ENCODE data around the gene SOCS6. TPM values are rescaled to one million over a fixed set of nuclear protein-coding genes. Genes with fewer than 3 reads are reported as not detected.

The SOCS6 gene
- total RNA-seq, 1 donor: 38.7 TPM

GRCh38 chr18:70374154-70374553, 85.3 kb downstream of the SOCS6 start:
- H3K27ac ChIP-seq (ENCODE audit: low read depth, low read length): peak overlapping the region; percentile 78
- no peak overlapping the region for H3K4me3 ChIP-seq (ENCODE audit: insufficient read depth, low read length)
- H3K36me3 ChIP-seq (ENCODE audit: insufficient read depth, low read length): no peaks in the 10 kb centered on the region
- no peaks in the 10 kb centered on the region for H3K79me2 ChIP-seq (ENCODE audit: insufficient read depth, low read length)
- peak overlapping the region; percentile 3 for H2AFZ ChIP-seq (ENCODE audit: low read length)
- no peaks in the 10 kb centered on the region for H3K9me3 ChIP-seq (ENCODE audit: low read depth, low read length)
- no peak for DNase-seq (ENCODE audit: insufficient read length, low spot score, missing footprints)
- no peaks in the 10 kb centered on the region for H3K27me3 ChIP-seq (ENCODE audit: insufficient read depth, low read length)
- H4K20me1 ChIP-seq (ENCODE audit: insufficient read depth, low read length): no peaks in the 10 kb centered on the region
- peaks cover 27% of the 10 kb centered on the region for H3K4me1 ChIP-seq (ENCODE audit: insufficient read depth, low read length)
- no peak for TF ChIP-seq CTCF (IDR thresholded peaks at IDR 0.05; ENCODE audit: extremely low read depth, low read depth, low read length)
- no peak overlapping the region for H3K4me2 ChIP-seq (ENCODE audit: insufficient read depth, low read length)

GRCh38 chr18:70376137-70376913, 87.5 kb downstream of the SOCS6 start:
- Histone ChIP-seq H4K20me1 (ENCODE audit: insufficient read depth, low read length) (no peaks in the 10 kb centered on the region), H2AFZ (ENCODE audit: low read length) (no peak overlapping the region), H3K4me3 (ENCODE audit: insufficient read depth, low read length) (no peak overlapping the region), H3K27me3 (ENCODE audit: insufficient read depth, low read length) (no peaks in the 10 kb centered on the region), H3K4me1 (ENCODE audit: insufficient read depth, low read length) (peaks cover 27% of the 10 kb centered on the region), H3K4me2 (ENCODE audit: insufficient read depth, low read length) (no peak overlapping the region), H3K27ac (ENCODE audit: low read depth, low read length) (no peak overlapping the region), H3K9me3 (ENCODE audit: low read depth, low read length) (no peaks in the 10 kb centered on the region), H3K79me2 (ENCODE audit: insufficient read depth, low read length) (no peaks in the 10 kb centered on the region), H3K36me3 (ENCODE audit: insufficient read depth, low read length) (no peaks in the 10 kb centered on the region)
- no peak for TF ChIP-seq CTCF (IDR thresholded peaks at IDR 0.05; ENCODE audit: extremely low read depth, low read depth, low read length)
- no peak for DNase-seq (ENCODE audit: insufficient read length, low spot score, missing footprints)

- no peak overlapping the region for H3K4me3 ChIP-seq (ENCODE audit: insufficient read depth, low read length)
- peaks cover 27% of the 10 kb centered on the region for H3K4me1 ChIP-seq (ENCODE audit: insufficient read depth, low read length)
- no peak for DNase-seq (ENCODE audit: insufficient read length, low spot score, missing footprints)
- H4K20me1 ChIP-seq (ENCODE audit: insufficient read depth, low read length): no peaks in the 10 kb centered on the region
- H3K79me2 ChIP-seq (ENCODE audit: insufficient read depth, low read length): no peaks in the 10 kb centered on the region
- no peak for TF ChIP-seq CTCF (IDR thresholded peaks at IDR 0.05; ENCODE audit: extremely low read depth, low read depth, low read length)
- no peak overlapping the region for H3K4me2 ChIP-seq (ENCODE audit: insufficient read depth, low read length)
- H3K27me3 ChIP-seq (ENCODE audit: insufficient read depth, low read length): no peaks in the 10 kb centered on the region
- H3K9me3 ChIP-seq (ENCODE audit: low read depth, low read length): no peaks in the 10 kb centered on the region
- no peaks in the 10 kb centered on the region for H3K36me3 ChIP-seq (ENCODE audit: insufficient read depth, low read length)
- H2AFZ ChIP-seq (ENCODE audit: low read length): no peak overlapping the region
- no peak overlapping the region for H3K27ac ChIP-seq (ENCODE audit: low read depth, low read length)
These were observed 88.0 kb downstream of the SOCS6 start for GRCh38 chr18:70376914-70377258.

- DNase-seq (ENCODE audit: insufficient read length, low spot score, missing footprints): no peak
- Histone ChIP-seq H3K4me2 (ENCODE audit: insufficient read depth, low read length) (no peak overlapping the region), H3K27ac (ENCODE audit: low read depth, low read length) (peak overlapping the region; percentile 23), H3K36me3 (ENCODE audit: insufficient read depth, low read length) (no peaks in the 10 kb centered on the region), H2AFZ (ENCODE audit: low read length) (peak overlapping the region; percentile 18), H3K4me1 (ENCODE audit: insufficient read depth, low read length) (peaks cover 23% of the 10 kb centered on the region), H4K20me1 (ENCODE audit: insufficient read depth, low read length) (no peaks in the 10 kb centered on the region), H3K9me3 (ENCODE audit: low read depth, low read length) (no peaks in the 10 kb centered on the region), H3K79me2 (ENCODE audit: insufficient read depth, low read length) (no peaks in the 10 kb centered on the region), H3K27me3 (ENCODE audit: insufficient read depth, low read length) (no peaks in the 10 kb centered on the region), H3K4me3 (ENCODE audit: insufficient read depth, low read length) (no peak overlapping the region)
- TF ChIP-seq CTCF (IDR thresholded peaks at IDR 0.05; ENCODE audit: extremely low read depth, low read depth, low read length): no peak
These were observed 88.5 kb downstream of the SOCS6 start for GRCh38 chr18:70377317-70377799.
